HG02885 (cell line): ENCODE data around the gene DST.

ENCODE experiments used
- ATAC-seq: cut with Tn5 transposase; IDR thresholded peaks from one replicate; pipeline ENCODE4 v1.9.1; 2021; ENCODE audit warnings: mild to moderate bottlenecking; ENCODE audit not compliant: unreplicated experiment, poor library complexity

The DST gene

GRCh38 chr6:56628105-56628504 lies 14.6 kb downstream of the DST start:
- ATAC-seq, result no peak

- no peak for ATAC-seq
These were observed 17.3 kb downstream of the DST start for GRCh38 chr6:56625356-56625755.

GRCh38 chr6:56624728-56625069 lies 18.0 kb downstream of the DST start:
- no peak for ATAC-seq

GRCh38 chr6:56624046-56624727 lies 18.5 kb downstream of the DST start:
- ATAC-seq, result no peak

GRCh38 chr6:56620229-56620868 lies 22.3 kb downstream of the DST start:
- ATAC-seq, result no peak

GRCh38 chr6:56618050-56618449 lies 24.6 kb downstream of the DST start:
- no peak for ATAC-seq

GRCh38 chr6:56616967-56617366 lies 25.7 kb downstream of the DST start:
- ATAC-seq, result no peak

GRCh38 chr6:56613247-56613851 lies 29.3 kb downstream of the DST start:
- ATAC-seq, result no peak

- no peak for ATAC-seq
These were observed 34.4 kb downstream of the DST start for GRCh38 chr6:56608332-56608731.

- no peak for ATAC-seq
These were observed 35.5 kb downstream of the DST start for GRCh38 chr6:56607111-56607752.

- ATAC-seq, result no peak
These were observed 37.3 kb downstream of the DST start for GRCh38 chr6:56605435-56605834.

GRCh38 chr6:56604186-56604585 lies 38.5 kb downstream of the DST start:
- no peak for ATAC-seq

GRCh38 chr6:56601390-56601789 lies 41.3 kb downstream of the DST start:
- no peak for ATAC-seq

GRCh38 chr6:56595490-56596122 lies 47.1 kb downstream of the DST start:
- peak; percentile 32 for ATAC-seq

- no peak for ATAC-seq
These were observed 48.0 kb downstream of the DST start for GRCh38 chr6:56594699-56595098.

- ATAC-seq, result peak; percentile 91
These were observed 48.8 kb downstream of the DST start for GRCh38 chr6:56593801-56594318.

GRCh38 chr6:56582236-56582635 lies 60.5 kb downstream of the DST start:
- ATAC-seq, result no peak

GRCh38 chr6:56581296-56581925 lies 61.3 kb downstream of the DST start:
- no peak for ATAC-seq

- no peak for ATAC-seq
These were observed 62.4 kb downstream of the DST start for GRCh38 chr6:56580271-56580670.

- no peak for ATAC-seq
These were observed 63.4 kb downstream of the DST start for GRCh38 chr6:56579155-56579851.
